Activated gamma-delta T cell (primary cell): ENCODE data around the gene NBEA.
"Not testable (repeated sequence)": the region's sequence is repeated elsewhere in the genome, so short reads cannot be mapped to it uniquely, and the experiment has no call there.

Experiments
- DNase-seq: peaks from one replicate; lab custom pipeline; 2025; lab: John Stamatoyannopoulos, UW

Gene NBEA

DNA sequence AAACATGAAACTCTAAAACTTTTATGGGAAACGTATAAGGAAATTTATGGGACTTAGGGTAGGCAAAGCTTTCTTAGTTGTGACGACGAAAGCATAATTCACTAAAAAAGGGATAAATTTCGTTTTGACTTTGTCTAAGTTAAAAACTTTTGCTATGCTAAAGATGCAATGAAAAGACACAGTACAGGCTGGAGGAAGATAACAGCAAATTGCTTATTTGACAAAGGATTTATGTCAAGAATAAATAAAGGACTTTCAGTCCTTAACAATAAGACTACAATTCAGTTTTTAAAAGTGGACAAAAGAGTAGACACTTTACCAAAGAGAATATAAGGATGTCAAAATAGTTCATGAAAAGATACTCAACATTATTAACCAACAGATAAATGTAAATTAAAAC, 150.2 kb downstream of the NBEA start:
- DNase-seq, result no peak

DNA sequence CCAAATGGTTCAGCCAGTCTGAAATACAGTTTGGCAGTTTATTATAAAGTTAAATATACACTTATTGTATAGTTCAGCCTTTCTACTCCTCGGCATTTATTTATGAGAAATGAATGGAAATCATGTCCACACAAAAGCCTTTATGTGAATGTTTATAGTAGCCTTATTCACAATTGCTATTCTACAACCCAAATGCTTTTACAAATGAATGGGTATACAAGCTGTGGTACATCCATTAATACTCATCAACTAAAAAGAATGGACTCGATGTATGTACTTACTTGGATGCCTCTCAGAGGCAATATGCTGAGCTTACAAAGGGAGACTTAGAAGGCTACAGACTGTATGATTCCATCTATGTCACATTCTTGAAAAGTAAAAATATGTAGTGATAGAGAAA, 150.7 kb downstream of the NBEA start:
- DNase-seq, result no peak

- DNase-seq, result no peak
Observed at GRCh38 chr13:35093356-35093755, 151.3 kb downstream of the NBEA start.

DNA sequence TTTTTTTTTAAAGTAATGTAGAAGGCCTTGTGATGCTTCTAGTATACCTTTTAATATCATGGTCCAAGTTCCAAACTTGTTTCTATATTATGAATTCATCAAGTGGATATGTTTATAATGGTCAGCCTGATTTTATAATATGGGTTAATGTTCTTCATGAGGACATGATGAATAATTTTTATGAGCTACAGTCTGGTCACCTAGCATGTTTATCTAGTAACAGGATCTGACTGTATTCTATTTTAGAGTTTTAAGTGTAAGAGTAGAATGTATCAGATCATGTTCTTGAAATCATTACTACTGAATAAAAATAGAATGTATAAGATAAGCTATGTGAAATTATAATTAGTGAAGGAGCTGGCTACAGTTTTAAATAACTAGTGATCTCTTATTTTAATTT, 164.7 kb downstream of the NBEA start:
- not testable (repeated sequence) for DNase-seq

DNA sequence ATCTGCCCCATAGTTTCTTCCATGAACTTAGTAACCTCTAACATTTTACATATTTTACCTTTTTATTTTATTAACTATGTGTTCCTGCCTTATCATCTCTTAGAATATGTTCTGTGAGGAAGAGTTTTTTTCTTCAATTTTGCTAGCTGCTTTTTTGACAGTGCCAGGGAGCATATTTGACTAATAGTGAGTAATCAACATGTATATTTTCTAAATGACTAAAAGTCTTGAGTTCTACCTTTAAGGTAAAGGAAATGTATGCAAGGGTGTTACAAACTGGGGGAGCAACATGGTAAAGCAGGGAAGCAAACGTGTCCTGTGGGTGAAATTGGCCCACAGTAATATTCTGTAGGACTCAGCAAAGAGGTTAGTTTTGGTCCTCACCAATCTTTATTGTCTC, 165.5 kb downstream of the NBEA start:
- DNase-seq, result no peak

DNA sequence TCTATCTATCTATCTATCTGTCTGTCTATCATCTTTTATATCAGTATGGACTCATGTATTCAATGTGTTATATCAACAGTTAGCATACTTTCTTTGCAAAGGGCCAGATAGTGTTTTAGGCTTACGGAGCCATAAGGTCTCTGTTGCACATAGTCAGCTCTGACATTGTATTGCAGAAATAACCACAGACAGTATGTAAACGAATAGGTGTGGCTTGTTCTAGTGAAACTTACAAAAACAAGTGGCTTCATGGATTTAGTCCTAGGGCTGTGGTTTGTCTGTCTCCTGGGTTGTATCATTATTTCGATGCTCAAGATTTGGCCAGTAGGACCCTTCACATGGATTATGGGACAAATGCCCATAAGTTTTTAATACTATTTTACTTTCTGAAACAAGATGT, 171.5 kb downstream of the NBEA start:
- not testable (repeated sequence) for DNase-seq

DNA sequence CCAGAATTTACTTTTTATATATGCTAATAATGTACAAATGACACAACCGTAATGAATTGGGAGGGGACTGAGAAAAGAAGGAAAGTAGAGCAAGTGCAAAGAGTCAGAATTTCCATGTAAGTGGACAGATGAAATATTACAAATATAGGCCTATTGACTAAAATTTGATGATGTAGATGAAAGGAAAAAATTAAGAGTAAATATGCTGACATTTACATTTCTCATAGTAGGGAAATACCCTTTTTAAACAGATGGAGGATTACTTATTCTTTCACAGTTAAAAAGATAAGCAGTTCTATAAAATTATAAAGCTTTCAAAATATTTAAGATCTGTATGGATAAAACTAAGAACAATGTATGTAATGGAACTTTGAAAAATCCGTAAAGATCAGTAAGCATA, 185.4 kb downstream of the NBEA start:
- no peak for DNase-seq

GRCh38 chr13:35129500-35129899, 187.4 kb downstream of the NBEA start:
- no peak for DNase-seq

- no peak for DNase-seq
Observed at GRCh38 chr13:35131471-35131870, 189.4 kb downstream of the NBEA start.

- DNase-seq, result no peak
Observed at GRCh38 chr13:35136585-35136984, 194.5 kb downstream of the NBEA start.

GRCh38 chr13:35139591-35139990, 197.5 kb downstream of the NBEA start:
- no peak for DNase-seq

DNA sequence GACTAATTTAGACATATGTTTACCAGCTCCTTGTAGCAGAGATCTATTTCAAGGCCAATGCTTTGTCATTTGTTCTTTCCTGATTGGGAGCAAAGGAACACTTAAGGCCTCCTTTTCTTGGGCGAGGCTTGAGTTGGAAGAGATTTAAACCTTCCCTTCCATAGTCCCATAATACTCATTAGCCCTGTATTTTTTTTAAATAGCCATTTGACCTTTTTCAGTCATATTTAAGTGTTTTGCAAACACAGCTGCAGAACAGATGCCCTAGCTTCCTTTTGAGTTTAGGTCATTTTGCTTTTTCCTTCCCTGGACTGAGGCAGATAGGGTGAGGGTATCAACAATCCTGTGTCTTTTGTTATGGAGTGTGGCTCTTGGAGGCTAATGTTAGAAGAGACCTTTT, 198.3 kb downstream of the NBEA start:
- no peak for DNase-seq

- DNase-seq, result no peak
Observed at GRCh38 chr13:35140831-35141230, 198.8 kb downstream of the NBEA start.

- DNase-seq, result no peak
Observed at GRCh38 chr13:35143123-35143522, 201.1 kb downstream of the NBEA start.

DNA sequence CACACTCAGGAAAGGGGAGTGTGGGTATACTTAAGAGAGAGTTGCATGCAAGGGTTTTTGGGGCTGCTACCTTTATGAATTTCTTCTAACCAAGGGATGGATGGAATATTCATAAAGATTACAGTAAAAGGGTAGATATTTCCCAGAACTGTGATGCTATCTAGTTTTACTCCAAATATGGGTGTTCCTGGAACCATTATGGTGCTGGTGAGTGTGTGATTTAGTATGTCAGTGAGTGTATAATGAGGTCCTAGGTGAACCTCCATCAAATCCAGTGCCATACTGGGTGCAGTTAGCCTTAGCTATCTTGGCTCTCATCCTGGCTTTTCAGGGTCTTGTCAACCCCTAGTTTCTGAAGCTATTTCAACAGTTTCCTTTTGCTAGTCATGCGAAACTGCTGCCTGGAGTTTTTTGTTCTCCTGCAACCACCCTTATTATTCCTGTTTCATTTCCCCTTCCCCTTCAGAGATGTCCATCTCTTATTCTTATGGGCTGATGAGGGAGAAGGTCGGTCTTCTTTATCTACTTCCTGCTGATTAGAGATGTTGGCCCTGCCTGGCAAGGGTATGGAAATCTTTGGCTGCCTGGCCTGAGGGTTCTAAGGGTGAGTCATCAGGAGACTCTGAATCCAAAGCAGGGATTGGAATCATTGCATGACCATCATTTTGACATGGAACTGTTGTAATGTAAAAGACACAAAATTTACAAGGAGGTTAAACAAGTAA, 202.3 kb downstream of the NBEA start:
- DNase-seq, result no peak

- DNase-seq, result no peak
Observed at GRCh38 chr13:35146686-35147085, 204.6 kb downstream of the NBEA start.

- DNase-seq, result no peak
Observed at GRCh38 chr13:35157143-35157755, 215.2 kb downstream of the NBEA start.

DNA sequence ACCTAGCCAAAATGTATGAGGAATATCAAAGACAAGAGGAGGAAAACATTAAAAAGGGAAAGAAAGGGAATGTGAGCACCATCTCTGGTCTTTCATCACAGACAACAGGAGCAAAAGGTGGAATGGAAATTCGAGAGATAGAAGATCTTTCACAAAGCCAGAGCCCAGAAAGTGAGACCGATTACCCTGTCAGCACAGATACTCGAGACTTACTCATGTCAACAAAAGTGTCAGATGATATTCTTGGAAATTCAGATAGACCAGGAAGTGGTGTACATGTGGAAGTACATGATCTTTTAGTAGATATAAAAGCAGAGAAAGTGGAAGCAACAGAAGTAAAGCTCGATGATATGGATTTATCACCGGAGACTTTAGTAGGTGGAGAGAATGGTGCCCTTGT, 217.0 kb downstream of the NBEA start:
- DNase-seq, result no peak

GRCh38 chr13:35160896-35161295, 218.8 kb downstream of the NBEA start:
- DNase-seq, result no peak

DNA sequence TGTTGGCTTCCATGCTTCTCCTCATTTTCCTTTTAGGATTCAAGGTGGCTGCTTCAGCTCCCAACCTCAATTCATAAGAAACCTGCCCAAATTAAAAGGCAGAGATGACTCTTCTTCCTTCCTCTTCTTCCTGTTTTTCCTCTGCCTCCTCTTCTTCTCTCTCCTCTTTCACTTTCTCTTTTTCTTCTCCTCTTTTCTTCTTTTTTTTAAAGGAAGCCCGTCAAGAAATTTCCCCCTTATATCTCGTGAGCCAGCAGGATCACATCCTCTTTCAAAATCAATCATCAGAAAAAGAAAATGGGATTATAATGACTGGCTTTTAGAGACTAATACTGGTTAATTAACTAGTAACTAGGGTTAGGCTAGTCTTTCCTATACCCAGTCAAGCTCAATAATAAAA, 220.3 kb downstream of the NBEA start:
- DNase-seq, result no peak

- DNase-seq, result no peak
Observed at GRCh38 chr13:35163674-35164073, 221.6 kb downstream of the NBEA start.

DNA sequence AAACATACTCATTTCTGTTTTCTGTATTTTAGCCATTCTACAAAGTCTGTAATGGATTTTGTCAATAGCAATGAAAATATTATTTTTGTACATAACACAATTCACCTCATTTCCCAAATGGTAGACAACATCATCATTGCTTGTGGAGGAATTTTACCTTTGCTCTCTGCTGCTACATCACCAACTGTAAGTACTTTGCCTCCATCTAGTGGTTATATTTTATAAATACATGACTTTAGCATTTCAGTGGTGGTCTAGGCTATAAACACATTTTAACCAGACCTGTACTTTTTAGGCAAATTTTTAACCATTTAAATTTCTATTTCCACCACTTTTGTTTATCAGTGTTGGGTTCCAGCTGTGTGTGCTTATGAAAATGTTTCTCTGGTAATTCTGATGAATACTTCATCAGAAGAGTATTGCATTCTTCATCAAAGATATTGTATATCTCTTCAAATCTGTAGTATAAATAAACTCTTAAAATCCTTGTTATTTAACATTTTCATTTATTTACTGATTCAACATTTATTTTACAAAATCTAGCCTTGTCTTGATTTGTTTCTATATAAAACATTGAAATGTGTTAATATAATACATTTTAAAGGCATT, 222.4 kb downstream of the NBEA start:
- DNase-seq, result no peak

DNA sequence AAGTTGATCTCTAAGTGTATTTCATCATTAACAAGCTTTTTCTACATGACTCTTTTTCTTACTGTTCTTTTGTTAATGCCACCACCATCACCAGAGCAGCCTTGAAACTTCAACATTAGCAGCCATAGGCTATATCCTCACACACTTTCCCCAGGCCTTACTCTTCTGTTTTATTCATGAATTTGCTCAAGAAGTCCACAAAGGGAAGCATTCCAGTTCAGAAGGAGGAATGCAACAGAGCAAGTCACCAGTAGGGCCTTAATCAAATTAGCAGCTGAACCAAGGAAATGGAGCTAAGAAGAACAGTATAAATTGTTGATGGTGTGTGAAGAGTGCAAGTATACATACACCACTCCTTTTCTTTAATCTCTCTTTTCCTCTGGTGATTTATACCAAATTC, 223.1 kb downstream of the NBEA start:
- DNase-seq, result no peak

DNA sequence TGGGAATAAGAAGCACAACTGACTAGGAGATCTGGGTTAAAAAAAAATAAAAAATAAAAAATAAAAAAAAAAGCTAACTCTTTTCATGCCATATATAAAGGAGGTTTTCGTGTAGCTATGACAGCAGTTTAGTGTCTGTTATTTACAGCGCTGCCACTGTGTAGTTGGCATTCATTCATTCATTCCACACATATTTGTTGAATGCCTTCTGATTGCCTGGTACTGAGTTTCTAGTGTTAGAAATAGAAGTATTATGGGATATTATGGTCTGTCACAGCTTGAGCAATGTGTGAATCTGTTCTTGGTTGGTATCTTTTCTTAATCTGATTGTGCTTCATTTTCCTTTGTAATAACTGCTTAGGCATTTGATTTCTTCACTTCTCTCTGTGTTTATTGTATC, 237.4 kb downstream of the NBEA start:
- no peak for DNase-seq
